ENCODE data around the gene BAD. TPM values are rescaled to one million over a fixed set of nuclear protein-coding genes. Genes with fewer than 3 reads are reported as not detected.

The BAD gene
- total RNA-seq, 1 experiment from 2014 or later = 101 TPM

Other genes with a start within 250 kb of the BAD start
- 0.03 to 0.09 TPM (median 0.05 TPM) in 4 of 5 replicates, not detected in the other for gene FLRT1, start 248.7 kb downstream of the BAD start, total RNA-seq (2022; extraction: Qiagen RNA extraction; ENCODE audit: low read depth)
- 8.8 to 15.6 TPM (median 13.6 TPM) in 5 replicates for gene MACROD1, start 118.6 kb downstream of the BAD start, total RNA-seq (2022; extraction: Qiagen RNA extraction; ENCODE audit: low read depth)
- 226 to 259 TPM (median 251 TPM) in 5 replicates for gene STIP1, start 98.5 kb downstream of the BAD start, total RNA-seq (2022; extraction: Qiagen RNA extraction; ENCODE audit: low read depth)
- 0.64 to 3.3 TPM (median 1.0 TPM) in 5 replicates for gene FERMT3, start 77.9 kb downstream of the BAD start, total RNA-seq (2022; extraction: Qiagen RNA extraction; ENCODE audit: low read depth)
- gene TRPT1, start 58.5 kb downstream of the BAD start, total RNA-seq (2022; extraction: Qiagen RNA extraction; ENCODE audit: low read depth) = 18.9 to 30.4 TPM (median 26.2 TPM) in 5 replicates
- gene NUDT22, start 58.4 kb downstream of the BAD start, total RNA-seq (2022; extraction: Qiagen RNA extraction; ENCODE audit: low read depth) = 32.0 to 40.1 TPM (median 38.3 TPM) in 5 replicates
- gene DNAJC4, start 54.1 kb downstream of the BAD start, total RNA-seq (2022; extraction: Qiagen RNA extraction; ENCODE audit: low read depth) = 18.2 to 22.4 TPM (median 20.6 TPM) in 5 replicates
- 33.8 to 57.4 TPM (median 46.0 TPM) in 5 replicates for gene VEGFB, start 50.1 kb downstream of the BAD start, total RNA-seq (2022; extraction: Qiagen RNA extraction; ENCODE audit: low read depth)
- 119 to 146 TPM (median 125 TPM) in 5 replicates for gene FKBP2, start 43.6 kb downstream of the BAD start, total RNA-seq (2022; extraction: Qiagen RNA extraction; ENCODE audit: low read depth)
- 224 to 393 TPM (median 363 TPM) in 5 replicates for gene PPP1R14B, start 37.7 kb downstream of the BAD start, total RNA-seq (2022; extraction: Qiagen RNA extraction; ENCODE audit: low read depth)
- 13.5 to 23.1 TPM (median 19.9 TPM) in 5 replicates for gene PLCB3, start 33.1 kb downstream of the BAD start, total RNA-seq (2022; extraction: Qiagen RNA extraction; ENCODE audit: low read depth)
- 29.2 to 45.0 TPM (median 43.8 TPM) in 5 replicates for gene GPR137, start 1.2 kb upstream of the BAD start, total RNA-seq (2022; extraction: Qiagen RNA extraction; ENCODE audit: low read depth)
- gene KCNK4, start 6.6 kb upstream of the BAD start, total RNA-seq (2022; extraction: Qiagen RNA extraction; ENCODE audit: low read depth) = 0.10 TPM in 1 of 5 replicates, not detected in the others
- 1.2 to 3.8 TPM (median 2.4 TPM) in 5 replicates for gene CATSPERZ, start 15.7 kb upstream of the BAD start, total RNA-seq (2022; extraction: Qiagen RNA extraction; ENCODE audit: low read depth)
- 45.6 to 65.4 TPM (median 61.7 TPM) in 5 replicates for gene ESRRA, start 20.9 kb upstream of the BAD start, total RNA-seq (2022; extraction: Qiagen RNA extraction; ENCODE audit: low read depth)
- 397 to 452 TPM (median 419 TPM) in 5 replicates for gene TRMT112, start 32.9 kb upstream of the BAD start, total RNA-seq (2022; extraction: Qiagen RNA extraction; ENCODE audit: low read depth)
- gene PRDX5, start 33.5 kb upstream of the BAD start, total RNA-seq (2022; extraction: Qiagen RNA extraction; ENCODE audit: low read depth) = 390 to 487 TPM (median 447 TPM) in 5 replicates
- 10.0 to 12.0 TPM (median 10.1 TPM) in 5 replicates for gene CCDC88B, start 55.5 kb upstream of the BAD start, total RNA-seq (2022; extraction: Qiagen RNA extraction; ENCODE audit: low read depth)
- 48.3 to 69.4 TPM (median 60.8 TPM) in 5 replicates for gene RPS6KA4, start 74.5 kb upstream of the BAD start, total RNA-seq (2022; extraction: Qiagen RNA extraction; ENCODE audit: low read depth)

Data from A549 treated with GW870086 at 1 μM for 4 hours (cell line).